ENCODE measurements around the gene GALNS. TPM values are rescaled to one million over a fixed set of nuclear protein-coding genes. Genes with fewer than 3 reads are reported as not detected.

The GALNS gene
- polyA plus RNA-seq, 2 of the 4 experiments (the other 2 are of a cell fraction): 7.0 to 31.2 TPM

GRCh38 chr16:88855736-88856121, 1.0 kb downstream of the GALNS start:
- POLR2A ChIA-PET: no interaction called here
- TF ChIP-seq TFCP2L1 (CRISPR knock-in tag; IDR thresholded peaks at IDR 0.05): no peak
- no peak for TF ChIP-seq EHF (CRISPR knock-in tag; IDR thresholded peaks at IDR 0.05)
- TF ChIP-seq REST (IDR thresholded peaks at IDR 0.05): no peak
- TF ChIP-seq MYC (IDR thresholded peaks at IDR 0.05; ENCODE audit: borderline replicate concordance, low read length): no peak
- TF ChIP-seq SREBF2 (IDR thresholded peaks at IDR 0.05): no peak
- TF ChIP-seq MAZ (IDR thresholded peaks at IDR 0.05; ENCODE audit: borderline replicate concordance, low read depth, low read length): no peak
- TF ChIP-seq ZSCAN20 (CRISPR knock-in tag; IDR thresholded peaks at IDR 0.05): no peak
- Histone ChIP-seq H3K4me1 (peaks cover 19% of the 10 kb centered on the region), H3K4me2 (peak overlapping the region; percentile 89), H3K9me3 (no peaks in the 10 kb centered on the region), H3K4me3 (peak overlapping the region; percentile 72), H3K27ac (peak overlapping the region in 1 of 2 experiments; percentile 92; a peak in 4 of 6 replicates)
- ATAC-seq (no peak), DNase-seq (ENCODE audit: low read depth in 1 of 2, low spot score in 1 of 2) (no peak), FAIRE-seq (no peak)
- CTCF ChIA-PET: interaction anchor here (1.1 to 1.7 kb wide), 2 partner anchors 44 to 312 kb away, joined by 3 to 8 read pairs; partner anchors contain the start of gene APRT
- WGBS (ENCODE audit: missing lambda C conversion rate): 88% methylated on average over 13 of the region's 13 CpGs

- H3K4me2 ChIP-seq: peak overlapping the region; percentile 89; the same call in 2 of the 3 replicates
- ChIA-PET CTCF (interaction anchor here (1.1 to 1.7 kb wide), 2 partner anchors 43 to 313 kb away, joined by 3 to 8 read pairs; partner anchors contain the start of gene APRT), POLR2A (no interaction called here)
- H3K4me3 ChIP-seq: no peak overlapping the region
- DNase-seq (ENCODE audit: low read depth in 1 of 2, low spot score in 1 of 2) (no peak), ATAC-seq (no peak), FAIRE-seq (no peak)
- no peak overlapping the region for H3K27ac ChIP-seq
- H3K9me3 ChIP-seq: no peaks in the 10 kb centered on the region
- TF ChIP-seq ESRRA (IDR thresholded peaks at IDR 0.05; ENCODE audit: borderline replicate concordance, low read length) (no peak), EP300 (IDR thresholded peaks at IDR 0.05) (no peak), EHMT2 (IDR thresholded peaks at IDR 0.05; ENCODE audit: low read depth) (no peak), KDM5A (IDR thresholded peaks at IDR 0.05) (no peak), NR3C1 (IDR thresholded peaks at IDR 0.05) (no peak), PHF8 (IDR thresholded peaks at IDR 0.05; ENCODE audit: borderline replicate concordance, low read depth) (no peak), USF2 (IDR thresholded peaks at IDR 0.05) (no peak), BHLHE40 (IDR thresholded peaks at IDR 0.05; ENCODE audit: low read depth, low read length) (no peak), HES2 (IDR thresholded peaks at IDR 0.05) (no peak), FOSB (CRISPR knock-in tag; IDR thresholded peaks at IDR 0.05) (no peak), JUN (IDR thresholded peaks at IDR 0.05) (no peak), HEYL (CRISPR knock-in tag; IDR thresholded peaks at IDR 0.05) (no peak), CBX2 (IDR thresholded peaks at IDR 0.05; ENCODE audit: borderline replicate concordance, low read depth) (no peak)
- WGBS (ENCODE audit: missing lambda C conversion rate): 83% methylated on average over 8 of the region's 8 CpGs
- H3K4me1 ChIP-seq: peaks cover 19% of the 10 kb centered on the region
Measured at GRCh38 chr16:88855176-88855575, 1.6 kb downstream of the GALNS start.
